NB4 (cell line): ENCODE data around the gene DAAM1.

Experiments
- CTCF ChIP-seq: IDR thresholded peaks from one replicate; pipeline ENCODE4 v1.5.1; 2012; ENCODE audit warnings: low read depth, low read length
- POLR2A ChIP-seq: IDR thresholded peaks from 2 replicates; pipeline ENCODE4 v1.6.1; 2011; ENCODE audit warnings: mild to moderate bottlenecking; ENCODE audit not compliant: insufficient read length; ENCODE audit errors: extremely low read depth

- no peak for TF ChIP-seq CTCF
- TF ChIP-seq POLR2A: no peak
These were observed 107.5 kb downstream of the DAAM1 start for GRCh38 chr14:59295951-59296350.
